Lung (tissue), 12 donors: Measurements from ENCODE around the gene PTF1A. TPM values are rescaled to one million over a fixed set of nuclear protein-coding genes. Genes with fewer than 3 reads are reported as not detected.

Experiments used
- ATAC-seq: fragments of 200-7000 bp; cut with Tn5 transposase; one replicate; pipeline ENCODE4 v1.9.1; 2020; ENCODE audit warnings: moderate number of reproducible peaks; ENCODE audit not compliant: insufficient read depth, low FRiP score
- DNase-seq, 3 donors: peaks; one replicate each; pipeline ENCODE4 v3.0.0-alpha.2; 2013 to 2017
- H3K27ac ChIP-seq, 2 donors: one replicate each; pipeline ENCODE4 v1.5.1; 2013; ENCODE audit warnings: mild to moderate bottlenecking in 2 of 2, moderate library complexity in 2 of 2, control low read depth in 1 of 2, inconsistent platforms in 1 of 2, low read depth in 1 of 2, low read length in 1 of 2
- H3K27me3 ChIP-seq, 3 donors: one replicate each; pipeline ENCODE4 v1.5.1; 2013; ENCODE audit warnings: low read length in 2 of 3; ENCODE audit not compliant: control insufficient read depth in 3 of 3, insufficient read depth in 3 of 3
- H3K36me3 ChIP-seq, 4 donors: one replicate each; pipeline ENCODE4 v1.5.1; 2013; ENCODE audit warnings: low read length in 4 of 4, mild to moderate bottlenecking in 1 of 4, moderate library complexity in 1 of 4; ENCODE audit not compliant: control insufficient read depth in 4 of 4, insufficient read depth in 4 of 4
- H3K4me1 ChIP-seq, 5 donors: one replicate each; pipeline ENCODE4 v1.5.1; 2013; ENCODE audit warnings: low read length in 5 of 5, mild to moderate bottlenecking in 2 of 5, moderate library complexity in 1 of 5; ENCODE audit not compliant: control insufficient read depth in 5 of 5, insufficient read depth in 5 of 5
- H3K4me3 ChIP-seq: one replicate; pipeline ENCODE4 v1.5.1; 2013; ENCODE audit warnings: mild to moderate bottlenecking, control low read depth, moderate library complexity
- H3K9ac ChIP-seq, 2 donors: one replicate each; pipeline ENCODE4 v1.5.1; 2013; ENCODE audit warnings: low read length in 2 of 2, control low read depth in 1 of 2; ENCODE audit not compliant: insufficient read depth in 1 of 2
- H3K9me3 ChIP-seq, 4 donors: one replicate each; pipeline ENCODE4 v1.5.1; 2013; ENCODE audit warnings: low read length in 3 of 4, mild to moderate bottlenecking in 1 of 4, moderate library complexity in 1 of 4; ENCODE audit not compliant: control insufficient read depth in 4 of 4, insufficient read depth in 3 of 4
- WGBS, 2 donors: extraction: QIAGEN DNeasy Blood & Tissue Kit; methylation state at CpG; one replicate each; pipeline ENCODE4 v1.1.7; 2013; 5-methylcytosine and 5-hydroxymethylcytosine counted together
- polyA plus RNA-seq, 2 donors: library from polyadenylated mRNA; stranded (reverse); fragments of 200-250 nt; gene quantifications; one replicate each; pipeline ENCODE4 v1.2.1, GENCODE V29; 2013
- total RNA-seq, 2 donors: library from RNA; depleted of rRNA in 1 of 2; stranded (reverse); fragments of >200 nt in 1 of 2; gene quantifications; one replicate each; pipeline ENCODE4 v1.2.1, GENCODE V29; 2014 to 2021
- TF ChIP-seq, protein P1 (sequence below): IDR thresholded peaks from 2 replicates; pipeline ENCODE4 v1.5.1; 2012; ENCODE audit warnings: mild to moderate bottlenecking; ENCODE audit errors: control extremely low read depth, extremely low read depth
- donor health status: control.
- donor health status: control.
- donor health status: Bipolar disorder and iron deficiency.
- donor health status: healthy.
- donor health status: DM: yes; HTN: yes; CAD: no.

Gene PTF1A
- total and polyA plus RNA-seq, 4 donors = not detected

DNA sequence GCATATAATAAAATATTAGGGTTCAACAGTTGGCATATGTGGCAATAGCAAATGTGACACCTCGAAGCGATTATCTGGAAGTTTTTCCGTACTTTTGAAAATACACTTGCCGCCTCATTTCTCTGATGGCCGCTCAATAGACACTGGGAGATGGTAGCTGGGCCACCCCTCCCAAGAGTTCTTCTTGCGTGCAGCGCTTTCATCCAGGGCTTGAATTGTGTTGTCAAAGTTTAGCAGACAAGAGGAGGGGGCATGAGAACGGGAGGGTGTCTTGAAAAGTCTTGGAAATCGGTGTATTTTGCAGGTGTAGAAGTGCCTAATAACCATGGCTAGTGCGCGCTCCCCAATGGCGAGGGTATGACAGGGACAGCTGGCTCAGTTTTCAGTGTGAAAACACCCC, 8.5 kb downstream of the PTF1A start:
- no peak for DNase-seq
- H3K36me3 ChIP-seq = no peaks in the 10 kb centered on the region
- ATAC-seq = no peak
- H3K4me1 ChIP-seq = peaks cover 0 to 3% (median 0%) of the 10 kb centered on the region in 5 donors
- H3K9ac ChIP-seq = no peak overlapping the region
- H3K4me3 ChIP-seq = no peak overlapping the region
- TF ChIP-seq, protein P1, sequence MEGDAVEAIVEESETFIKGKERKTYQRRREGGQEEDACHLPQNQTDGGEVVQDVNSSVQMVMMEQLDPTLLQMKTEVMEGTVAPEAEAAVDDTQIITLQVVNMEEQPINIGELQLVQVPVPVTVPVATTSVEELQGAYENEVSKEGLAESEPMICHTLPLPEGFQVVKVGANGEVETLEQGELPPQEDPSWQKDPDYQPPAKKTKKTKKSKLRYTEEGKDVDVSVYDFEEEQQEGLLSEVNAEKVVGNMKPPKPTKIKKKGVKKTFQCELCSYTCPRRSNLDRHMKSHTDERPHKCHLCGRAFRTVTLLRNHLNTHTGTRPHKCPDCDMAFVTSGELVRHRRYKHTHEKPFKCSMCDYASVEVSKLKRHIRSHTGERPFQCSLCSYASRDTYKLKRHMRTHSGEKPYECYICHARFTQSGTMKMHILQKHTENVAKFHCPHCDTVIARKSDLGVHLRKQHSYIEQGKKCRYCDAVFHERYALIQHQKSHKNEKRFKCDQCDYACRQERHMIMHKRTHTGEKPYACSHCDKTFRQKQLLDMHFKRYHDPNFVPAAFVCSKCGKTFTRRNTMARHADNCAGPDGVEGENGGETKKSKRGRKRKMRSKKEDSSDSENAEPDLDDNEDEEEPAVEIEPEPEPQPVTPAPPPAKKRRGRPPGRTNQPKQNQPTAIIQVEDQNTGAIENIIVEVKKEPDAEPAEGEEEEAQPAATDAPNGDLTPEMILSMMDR = no peak
- H3K27me3 ChIP-seq = peaks cover 30 to 100% (median 87%) of the 10 kb centered on the region in 3 donors
- peaks cover 0 to 2% (median 0%) of the 10 kb centered on the region in 4 donors for H3K9me3 ChIP-seq
- no peak overlapping the region for H3K27ac ChIP-seq
- WGBS, 2 donors = 7 to 8% methylated on average over 12 of the region's 12 CpGs

DNA sequence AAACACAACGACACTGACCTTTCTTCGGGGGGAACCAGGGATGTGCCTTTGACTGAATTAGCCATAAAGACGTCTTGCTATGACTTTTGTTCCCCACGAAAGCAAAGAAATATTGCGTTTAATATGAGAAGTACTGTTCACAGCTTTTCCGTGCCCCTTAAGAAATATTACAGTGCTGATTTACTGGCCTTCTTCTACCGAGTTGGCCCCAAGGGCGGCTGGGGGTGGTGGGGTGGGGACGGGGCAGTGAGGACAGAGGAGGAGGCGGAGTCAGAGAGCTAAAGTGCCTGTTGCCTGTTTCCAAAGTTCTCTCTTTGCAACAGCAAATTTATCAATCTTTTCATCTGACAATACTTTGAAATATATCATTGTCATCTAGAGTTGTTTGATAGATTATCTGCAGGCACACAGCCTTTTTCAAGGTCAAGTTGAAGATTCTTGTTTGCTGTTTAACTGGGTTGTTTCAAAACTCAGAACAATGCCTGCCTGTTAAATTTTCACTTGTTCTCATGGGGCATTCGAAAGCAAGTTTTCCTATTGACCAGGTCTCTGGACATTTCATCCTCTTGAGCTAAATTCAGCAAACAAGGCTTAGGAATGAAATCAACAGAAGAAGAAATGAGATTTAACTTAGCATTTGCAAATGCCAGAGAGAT, 9.0 kb downstream of the PTF1A start:
- peaks cover 0 to 3% (median 0%) of the 10 kb centered on the region in 5 donors for H3K4me1 ChIP-seq
- TF ChIP-seq, protein P1 = no peak
- peaks cover 0 to 2% (median 0%) of the 10 kb centered on the region in 4 donors for H3K9me3 ChIP-seq
- H3K9ac ChIP-seq = no peak overlapping the region
- H3K36me3 ChIP-seq = no peaks in the 10 kb centered on the region
- 2 to 4% methylated on average over 11 of the region's 11 CpGs for WGBS, 2 donors
- H3K4me3 ChIP-seq = no peak overlapping the region
- H3K27ac ChIP-seq = no peak overlapping the region
- no peak for DNase-seq
- ATAC-seq = no peak
- H3K27me3 ChIP-seq = peaks cover 30 to 100% (median 85%) of the 10 kb centered on the region in 3 donors

DNA sequence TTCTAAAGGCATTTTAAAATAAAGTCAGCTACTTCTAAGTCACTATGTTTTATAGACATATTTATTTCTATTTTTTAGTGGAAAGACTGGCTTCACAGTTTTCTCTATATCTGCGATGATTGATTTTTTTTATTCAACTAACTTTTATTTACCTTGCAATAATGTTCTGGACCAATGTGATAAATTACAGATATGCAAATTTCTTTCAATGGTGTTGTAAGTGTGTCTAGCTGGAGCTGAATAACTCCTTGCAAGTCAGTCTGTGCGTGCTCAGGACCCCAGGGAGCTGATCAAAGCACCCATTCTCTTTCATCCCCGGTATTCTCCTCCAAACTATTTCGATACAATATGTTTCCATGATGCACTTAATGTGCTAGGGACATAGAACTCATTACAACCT, 9.7 kb downstream of the PTF1A start:
- TF ChIP-seq, protein P1 = no peak
- DNase-seq (no peak), ATAC-seq (no peak)
- peaks cover 0 to 2% (median 0%) of the 10 kb centered on the region in 4 donors for H3K9me3 ChIP-seq
- 10 to 12% methylated on average over 4 of the region's 4 CpGs for WGBS, 2 donors
- H3K27ac ChIP-seq = no peak overlapping the region
- no peaks in the 10 kb centered on the region for H3K36me3 ChIP-seq
- peaks cover 0 to 3% (median 0%) of the 10 kb centered on the region in 5 donors for H3K4me1 ChIP-seq
- H3K9ac ChIP-seq = no peak overlapping the region
- H3K27me3 ChIP-seq = peaks cover 28 to 97% (median 81%) of the 10 kb centered on the region in 3 donors
- H3K4me3 ChIP-seq = no peak overlapping the region
